Germinal center (tissue), 1 donor: Measurements from ENCODE around the gene RBM10.

Experiments
- DNase-seq: peaks from one replicate; pipeline ENCODE4 v3.0.0; 2012; ENCODE audit warnings: mixed read lengths, low spot score

Gene RBM10

DNA sequence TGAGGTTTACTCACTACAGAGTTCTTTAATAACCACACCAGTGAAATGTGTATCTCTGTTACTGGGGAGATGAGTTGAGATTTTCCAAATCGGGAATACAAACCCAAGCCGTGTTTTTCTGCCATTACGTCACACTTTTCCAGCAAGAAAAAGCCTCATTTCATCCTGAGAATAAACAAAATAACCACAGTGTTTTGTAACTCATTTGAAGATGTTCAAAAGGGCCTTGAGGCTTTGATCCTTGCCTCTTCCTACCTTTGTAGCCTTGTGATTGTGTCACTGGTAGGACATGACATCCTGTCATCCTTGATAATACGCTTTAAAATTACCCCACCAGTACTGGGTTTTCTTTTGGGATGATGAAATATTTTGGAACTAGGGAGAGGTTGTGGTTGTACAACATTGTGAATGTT is 90.7 kb downstream of the RBM10 start:
- DNase-seq: no peak
